GM23338 (cell line): ENCODE measurements around the gene ETFB. TPM values are rescaled to one million over a fixed set of nuclear protein-coding genes. Genes with fewer than 3 reads are reported as not detected.

Source experiments
- ATAC-seq: fragments of 200-7000 bp; cut with Tn5 transposase; 3 replicates; pipeline ENCODE4 v1.9.1; 2020
- DNase-seq: peaks from one replicate; pipeline ENCODE4 v3.0.0-alpha.2; 2015; ENCODE audit warnings: low spot score
- H2AFZ ChIP-seq: fragments of 200-600 bp; sonication (generic); 2 replicates; pipeline ENCODE4 v1.8.0; 2016; ENCODE audit warnings: antibody characterized with exemption, mild to moderate bottlenecking, moderate library complexity
- H3F3A ChIP-seq: fragments of 200-600 bp; sonication (generic); replicated peaks from 2 replicates; pipeline ENCODE4 v1.8.0; 2017; ENCODE audit warnings: antibody characterized with exemption, mixed run types, low read depth
- H3K27ac ChIP-seq: fragments of 200-600 bp; sonication (generic); 2 replicates; pipeline ENCODE4 v1.6.1; 2016; ENCODE audit warnings: low read depth
- H3K27me3 ChIP-seq: fragments of 200-600 bp; sonication (generic); 2 replicates; pipeline ENCODE4 v1.8.0; 2016; ENCODE audit warnings: mild to moderate bottlenecking, mixed run types, moderate library complexity; ENCODE audit not compliant: insufficient read depth
- H3K36me3 ChIP-seq: fragments of 200-600 bp; sonication (generic); 2 replicates; pipeline ENCODE4 v1.8.0; 2016; ENCODE audit warnings: mild to moderate bottlenecking; ENCODE audit not compliant: insufficient read depth
- H3K4me1 ChIP-seq: fragments of 200-600 bp; sonication (generic); 2 replicates; pipeline ENCODE4 v1.8.0; 2016; ENCODE audit warnings: mild to moderate bottlenecking, moderate library complexity; ENCODE audit not compliant: insufficient read depth
- H3K4me2 ChIP-seq: fragments of 200-600 bp; sonication (generic); 2 replicates; pipeline ENCODE4 v1.7.1; 2017; ENCODE audit warnings: mixed run types
- H3K4me3 ChIP-seq: fragments of 200-600 bp; sonication (generic); 2 replicates; pipeline ENCODE4 v1.6.1; 2016; ENCODE audit warnings: mixed run types
- H3K79me2 ChIP-seq: fragments of 200-600 bp; sonication (generic); replicated peaks from 2 replicates; pipeline ENCODE4 v1.8.0; 2017; ENCODE audit warnings: mild to moderate bottlenecking; ENCODE audit not compliant: insufficient read depth
- H3K9me2 ChIP-seq: fragments of 200-600 bp; sonication (generic); 2 replicates; pipeline ENCODE4 v1.8.0; 2017; ENCODE audit not compliant: insufficient read depth
- H4K20me1 ChIP-seq: fragments of 200-600 bp; sonication (generic); replicated peaks from 2 replicates; pipeline ENCODE4 v1.8.0; 2017; ENCODE audit warnings: mild to moderate bottlenecking; ENCODE audit not compliant: insufficient read depth
- H3K27ac Mint-ChIP-seq: 2 replicates; pipeline ENCODE4 v1.8.0; 2020; ENCODE audit warnings: inconsistent platforms, mild to moderate bottlenecking, moderate library complexity, mixed read lengths
- H3K27me3 Mint-ChIP-seq: 3 replicates; pipeline ENCODE4 v1.8.0; 2022; ENCODE audit warnings: low read depth, mild to moderate bottlenecking, moderate library complexity, mixed read lengths, inconsistent platforms; ENCODE audit not compliant: insufficient read depth, poor library complexity
- H3K36me3 Mint-ChIP-seq: 3 replicates; pipeline ENCODE4 v1.8.0; 2021; ENCODE audit warnings: low read depth, mild to moderate bottlenecking, inconsistent platforms, moderate library complexity, mixed read lengths
- H3K4me1 Mint-ChIP-seq: 3 replicates; pipeline ENCODE4 v1.8.0; 2020; ENCODE audit warnings: mild to moderate bottlenecking, inconsistent platforms, mixed read lengths
- H3K4me3 Mint-ChIP-seq: 3 replicates; pipeline ENCODE4 v1.8.0; 2021; ENCODE audit warnings: moderate library complexity, mild to moderate bottlenecking, inconsistent platforms, mixed read lengths
- H3K9me3 Mint-ChIP-seq: 3 replicates; pipeline ENCODE4 v1.8.0; 2020; ENCODE audit warnings: moderate library complexity, mild to moderate bottlenecking, inconsistent platforms, mixed read lengths
- CREB1 ChIP-seq: fragments of 250-450 bp; sonication (Bioruptor Pico); IDR thresholded peaks from 2 replicates; pipeline ENCODE4 v1.5.0; 2020; ENCODE audit warnings: low read depth, mild to moderate bottlenecking, moderate library complexity
- CTCF ChIP-seq, 2 experiments: fragments of 200-600 bp in 1 of 2; sonication (generic) in 1 of 2; conservative IDR thresholded peaks; 2 replicates each; pipeline versions ENCODE4 v1.5.1 to v1.6.1; 2016 to 2017; ENCODE audit warnings: antibody characterized with exemption in 2 of 2, low read depth in 2 of 2, mild to moderate bottlenecking in 2 of 2, moderate library complexity in 1 of 2
- ETS1 ChIP-seq: IDR thresholded peaks from 2 replicates; pipeline ENCODE4 v1.6.1; 2016; ENCODE audit warnings: antibody characterized with exemption
- EZH2 ChIP-seq: fragments of 200-600 bp; sonication (generic); IDR thresholded peaks from one replicate; pipeline ENCODE4 v1.8.0; 2017; ENCODE audit warnings: antibody characterized with exemption, mild to moderate bottlenecking, low read depth; ENCODE audit not compliant: unreplicated experiment
- EZH2phosphoT487 ChIP-seq: fragments of 200-600 bp; sonication (generic); IDR thresholded peaks from one replicate; pipeline ENCODE4 v1.8.1; 2018; ENCODE audit warnings: antibody characterized with exemption; ENCODE audit not compliant: unreplicated experiment
- NANOG ChIP-seq: IDR thresholded peaks from 2 replicates; pipeline ENCODE4 v1.6.1; 2016; ENCODE audit warnings: antibody characterized with exemption, borderline replicate concordance
- POLR2AphosphoS5 ChIP-seq: IDR thresholded peaks from 2 replicates; pipeline ENCODE4 v1.6.1; 2016; ENCODE audit warnings: antibody characterized with exemption, low read depth
- REST ChIP-seq: IDR thresholded peaks from one replicate; pipeline ENCODE4 v1.6.1; 2018; ENCODE audit warnings: antibody characterized with exemption; ENCODE audit not compliant: unreplicated experiment
- STAT1 ChIP-seq: IDR thresholded peaks from one replicate; pipeline ENCODE4 v1.6.1; 2016; ENCODE audit warnings: antibody characterized with exemption; ENCODE audit not compliant: unreplicated experiment
- ZNF114 ChIP-seq: fragments of 250-450 bp; sonication (Bioruptor Pico); IDR thresholded peaks from 2 replicates; pipeline ENCODE4 v1.5.0; 2020; ENCODE audit warnings: mild to moderate bottlenecking, moderate library complexity
- ZNF331 ChIP-seq: fragments of 250-450 bp; sonication (Bioruptor Pico); IDR thresholded peaks from 2 replicates; pipeline ENCODE4 v1.5.0; 2020; ENCODE audit warnings: low read depth, mild to moderate bottlenecking, moderate library complexity
- polyA plus RNA-seq: library from polyadenylated mRNA; unstranded; fragments of >200 nt; fragmentation: Nextera tagmentation; extraction: Ambion mirVana; gene quantifications from 2 replicates; pipeline ENCODE4 v1.2.1, GENCODE V29; 2016
- total RNA-seq: library from RNA; depleted of rRNA; stranded (reverse); fragments of >200 nt; shearing (Covaris generic); gene quantifications from 2 replicates; pipeline ENCODE4 v1.2.3, GENCODE V29; 2014

ETFB gene
- total and polyA plus RNA-seq, 2 experiments from 2014 or later, result 37.3 to 63.4 TPM

GRCh38 chr19:51382004-51382403, 15.8 kb upstream of the ETFB start (continued):
- TF ChIP-seq REST (no peak), NANOG (no peak), POLR2AphosphoS5 (no peak), ZNF114 (CRISPR knock-in tag) (no peak)

- Histone ChIP-seq H3K4me2 (no peak overlapping the region), H3F3A (no peaks in the 10 kb centered on the region), H3K9me2 (no peaks in the 10 kb centered on the region), H3K79me2 (no peaks in the 10 kb centered on the region), H3K27ac (no peak overlapping the region), H3K36me3 (peaks cover 5% of the 10 kb centered on the region; the same call in 1 of the 2 replicates), H3K4me3 (no peak overlapping the region), H3K4me1 (no peaks in the 10 kb centered on the region), H4K20me1 (no peaks in the 10 kb centered on the region), H3K27me3 (no peaks in the 10 kb centered on the region), H2AFZ (no peak overlapping the region)
- DNase-seq (no peak), ATAC-seq (no peak)
- peaks cover 28% of the 10 kb centered on the region for H3K9me3 Mint-ChIP-seq
- H3K27me3 Mint-ChIP-seq, result peaks cover 3% of the 10 kb centered on the region
- no peak overlapping the region for H3K27ac Mint-ChIP-seq
- no peak overlapping the region for H3K4me3 Mint-ChIP-seq
- H3K4me1 Mint-ChIP-seq, result no peaks in the 10 kb centered on the region
- H3K36me3 Mint-ChIP-seq, result peaks cover 12% of the 10 kb centered on the region; the same call in 2 of the 3 replicates
- TF ChIP-seq EZH2phosphoT487 (no peak), REST (no peak), EZH2 (no peak), ETS1 (no peak), ZNF331 (CRISPR knock-in tag) (no peak), CTCF (conservative IDR thresholded peaks at IDR 0.05; ENCODE audit: low read depth in 2 of 2) (no peak), ZNF114 (CRISPR knock-in tag) (no peak), NANOG (no peak), CREB1 (CRISPR knock-in tag) (no peak), STAT1 (no peak)
Measured at GRCh38 chr19:51380379-51380778, 14.2 kb upstream of the ETFB start.
